NCI-H146 treated with DMSO at 0.1 percent for 48 hours (cell line): ENCODE data around the gene PRKCZ.
"Not testable (repeated sequence)": the region's sequence is repeated elsewhere in the genome, so short reads cannot be mapped to it uniquely, and the experiment has no call there.

Experiments used
- DNase-seq: peaks from one replicate; lab custom pipeline; 2025; ENCODE audit not compliant: unreplicated experiment; lab: John Stamatoyannopoulos, UW

The PRKCZ gene

GRCh38 chr1:2133039-2133878 is 83.0 kb downstream of the PRKCZ start:
- DNase-seq, result peak; percentile 75

- DNase-seq, result no peak
These were observed 83.6 kb downstream of the PRKCZ start for GRCh38 chr1:2133879-2134215.

GRCh38 chr1:2134266-2134620 is 84.0 kb downstream of the PRKCZ start:
- DNase-seq, result no peak

GRCh38 chr1:2134621-2135307 is 84.6 kb downstream of the PRKCZ start:
- no peak for DNase-seq

- DNase-seq, result no peak
These were observed 85.2 kb downstream of the PRKCZ start for GRCh38 chr1:2135441-2135841.

- DNase-seq, result no peak
These were observed 85.7 kb downstream of the PRKCZ start for GRCh38 chr1:2135941-2136340.

GRCh38 chr1:2136386-2137235 is 86.4 kb downstream of the PRKCZ start:
- no peak for DNase-seq

GRCh38 chr1:2137257-2138121 is 87.3 kb downstream of the PRKCZ start:
- no peak for DNase-seq

GRCh38 chr1:2139156-2139555 is 88.9 kb downstream of the PRKCZ start:
- not testable (repeated sequence) for DNase-seq

GRCh38 chr1:2141025-2141424 is 90.8 kb downstream of the PRKCZ start:
- DNase-seq, result no peak

GRCh38 chr1:2143814-2144500 is 93.7 kb downstream of the PRKCZ start:
- no peak for DNase-seq

- no peak for DNase-seq
These were observed 94.4 kb downstream of the PRKCZ start for GRCh38 chr1:2144501-2145090.

- no peak for DNase-seq
These were observed 96.0 kb downstream of the PRKCZ start for GRCh38 chr1:2145946-2146835.

- DNase-seq, result no peak
These were observed 96.8 kb downstream of the PRKCZ start for GRCh38 chr1:2146836-2147517.

GRCh38 chr1:2147869-2148268 is 97.7 kb downstream of the PRKCZ start:
- DNase-seq, result not testable (repeated sequence)

- no peak for DNase-seq
These were observed 98.5 kb downstream of the PRKCZ start for GRCh38 chr1:2148691-2149090.

- DNase-seq, result no peak
These were observed 100.6 kb downstream of the PRKCZ start for GRCh38 chr1:2150801-2151200.

- DNase-seq, result no peak
These were observed 101.0 kb downstream of the PRKCZ start for GRCh38 chr1:2151252-2151651.
